Melanocyte of skin (primary cell): ENCODE results near the gene SPAG8. TPM values are rescaled to one million over a fixed set of nuclear protein-coding genes. Genes with fewer than 3 reads are reported as not detected.

Experiments
- small RNA-seq, 2 donors: library from RNA; depleted of rRNA; stranded (forward); fragments of <200 nt; gene quantifications; one replicate each; pipeline ENCODE3, GENCODE V24; 2012
- total RNA-seq, 2 donors: library from RNA; depleted of rRNA; stranded (reverse); fragments of >200 nt; gene quantifications; 2 replicates each; pipeline ENCODE4 v1.2.3, GENCODE V29; 2012

The SPAG8 gene
- 1 to 10 TPM in 1 of 2 donors, under 1 TPM in 1; 0.67 to 1.0 TPM for total RNA-seq

GRCh38 chr9:35812025-35812602, at the start of gene SPAG8:
Gene SPAG8 (minus strand): TSS chr9:35812262. CDS start chr9:35812147, 115 bp downstream.

GRCh38 chr9:35829084-35829763, 17.2 kb upstream of the SPAG8 start, which contains the start of gene TMEM8B:
Gene TMEM8B (plus strand): TSS chr9:35829228. CDS start chr9:35829448, 220 bp downstream.

GRCh38 chr9:35828716-35829083, 16.6 kb upstream of the SPAG8 start, which contains the start of gene FAM221B:
Gene FAM221B (minus strand): TSS chr9:35828732. CDS start chr9:35826161, 2,571 bp downstream.

GRCh38 chr9:35814841-35815543, 2.9 kb upstream of the SPAG8 start, which contains the start of gene HINT2:
Gene HINT2 (minus strand): TSS chr9:35815042. CDS start chr9:35814979, 63 bp downstream.

GRCh38 chr9:35791297-35791921, 20.7 kb downstream of the SPAG8 start, which contains the start of gene NPR2:
Gene NPR2 (plus strand): TSS chr9:35791591. CDS start chr9:35792409, 818 bp downstream.

Small RNA genes within 50 kb of the gene (small RNA-seq; reads per million reads assigned to genes)
- 0.30 to 0.81 reads per million in 2 donors for gene HINT2

Other genes starting within 250 kb of the SPAG8 start
- 10 to 100 TPM in 1 of 2 donors, 1 to 10 TPM in 1; 9.3 to 10.3 TPM for gene TESK1, start 207.0 kb downstream of the SPAG8 start, total RNA-seq
- 1 to 10 TPM in 1 of 2 donors, under 1 TPM in 1; 0.33 to 1.0 TPM for gene CD72, start 193.8 kb downstream of the SPAG8 start, total RNA-seq
- gene SIT1, start 161.3 kb downstream of the SPAG8 start, total RNA-seq, result not detected
- over 10,000 TPM; 172,345 to 336,493 TPM for gene RMRP, start 154.2 kb downstream of the SPAG8 start, total RNA-seq
- 10 to 100 TPM in 1 of 2 donors, 1 to 10 TPM in 1; 9.3 to 11.4 TPM for gene CCDC107, start 154.0 kb downstream of the SPAG8 start, total RNA-seq
- gene ARHGEF39, start 147.1 kb downstream of the SPAG8 start, total RNA-seq, result 1 to 10 TPM; 1.7 to 7.0 TPM
- not detected for gene CA9, start 138.3 kb downstream of the SPAG8 start, total RNA-seq
- gene TPM2, start 122.3 kb downstream of the SPAG8 start, total RNA-seq, result 10 to 100 TPM in 1 of 2 donors, 1 to 10 TPM in 1; 4.5 to 34.0 TPM
- gene TLN1, start 80.1 kb downstream of the SPAG8 start, total RNA-seq, result 100 to 1,000 TPM; 135 to 143 TPM
- 10 to 100 TPM; 46.5 to 48.6 TPM for gene CREB3, start 79.6 kb downstream of the SPAG8 start, total RNA-seq
- gene GBA2, start 63.0 kb downstream of the SPAG8 start, total RNA-seq, result 10 to 100 TPM; 37.3 to 41.3 TPM
- gene RGP1, start 63.0 kb downstream of the SPAG8 start, total RNA-seq, result 10 to 100 TPM; 13.0 to 16.2 TPM
- gene MSMP, start 58.0 kb downstream of the SPAG8 start, total RNA-seq, result not detected
- gene NPR2, start 20.7 kb downstream of the SPAG8 start, total RNA-seq, result 10 to 100 TPM; 10.7 to 17.3 TPM
- 10 to 100 TPM; 31.6 to 41.6 TPM for gene HINT2, start 2.8 kb upstream of the SPAG8 start, total RNA-seq
- not detected for gene FAM221B, start 16.5 kb upstream of the SPAG8 start, total RNA-seq
- gene TMEM8B, start 17.0 kb upstream of the SPAG8 start, total RNA-seq, result 1 to 10 TPM in 1 of 2 donors, under 1 TPM in 1; 0.33 to 1.7 TPM
- not detected for gene OR13J1, start 58.1 kb upstream of the SPAG8 start, total RNA-seq
- under 1 TPM in 1 of 2 donors, not detected in 1; 0.33 TPM for gene HRCT1, start 93.9 kb upstream of the SPAG8 start, total RNA-seq
- gene SPAAR, start 97.2 kb upstream of the SPAG8 start, total RNA-seq, result under 1 TPM in 1 of 2 donors, not detected in 1; 0.34 TPM
- gene OR2S2, start 145.9 kb upstream of the SPAG8 start, total RNA-seq, result not detected
- 1 to 10 TPM; 3.8 to 5.7 TPM for gene RECK, start 224.7 kb upstream of the SPAG8 start, total RNA-seq